Sigmoid colon (tissue), 4 donors: ENCODE results near the gene ITPRIPL2.

Source experiments
- CTCF ChIP-seq, 4 experiments: fragments of 450-650 bp in 3 of 4; fragments of 200-600 bp in 1 of 4; IDR thresholded peaks; one replicate each; pipeline ENCODE4 v1.5.1; 2016 to 2019; ENCODE audit warnings: antibody characterized with exemption in 4 of 4, mild to moderate bottlenecking in 3 of 4, moderate library complexity in 2 of 4
- POLR2AphosphoS5 ChIP-seq, 4 donors: sonication (generic); formaldehyde crosslinking; IDR thresholded peaks; one replicate each; pipeline ENCODE4 v1.6.1; 2017; ENCODE audit warnings: antibody characterized with exemption in 4 of 4

- TF ChIP-seq POLR2AphosphoS5 (IDR thresholded peaks at IDR 0.05): peak; percentile 68 to 93 (median 86)
- no peak for TF ChIP-seq CTCF (IDR thresholded peaks at IDR 0.05)
Measured at GRCh38 chr16:19113577-19114358, at the start of gene ITPRIPL2.
